GM15510 (cell line): ENCODE results near the gene PRXL2B.

Source experiments
- POLR2A ChIP-seq: IDR thresholded peaks from 3 replicates; pipeline ENCODE4 v1.6.1; 2011; ENCODE audit warnings: borderline replicate concordance; ENCODE audit not compliant: insufficient read length; ENCODE audit errors: extremely low read depth

PRXL2B gene

GRCh38 chr1:2574350-2574749 is 12.2 kb upstream of the PRXL2B start:
- no peak for TF ChIP-seq POLR2A

GRCh38 chr1:2575801-2576663 is 10.5 kb upstream of the PRXL2B start:
- no peak for TF ChIP-seq POLR2A

- TF ChIP-seq POLR2A, result peak; percentile 53
These were observed 9.0 kb upstream of the PRXL2B start for GRCh38 chr1:2577565-2578075.

- TF ChIP-seq POLR2A, result no peak
These were observed 7.8 kb upstream of the PRXL2B start for GRCh38 chr1:2578758-2579118.

- no peak for TF ChIP-seq POLR2A
These were observed 5.9 kb upstream of the PRXL2B start for GRCh38 chr1:2580691-2581090.

GRCh38 chr1:2582391-2582790 is 4.2 kb upstream of the PRXL2B start:
- no peak for TF ChIP-seq POLR2A

GRCh38 chr1:2583331-2583791 is 3.2 kb upstream of the PRXL2B start:
- no peak for TF ChIP-seq POLR2A

GRCh38 chr1:2583871-2584351 is 2.7 kb upstream of the PRXL2B start:
- TF ChIP-seq POLR2A, result no peak

- TF ChIP-seq POLR2A, result no peak
These were observed 1.8 kb upstream of the PRXL2B start for GRCh38 chr1:2584686-2585317.

- peak; percentile 51 for TF ChIP-seq POLR2A
These were observed 1.1 kb upstream of the PRXL2B start for GRCh38 chr1:2585318-2586092.

- TF ChIP-seq POLR2A, result no peak
These were observed 688 bp downstream of the PRXL2B start for GRCh38 chr1:2587071-2587859.

GRCh38 chr1:2587860-2588571 is 1.4 kb downstream of the PRXL2B start:
- no peak for TF ChIP-seq POLR2A

- no peak for TF ChIP-seq POLR2A
These were observed 2.3 kb downstream of the PRXL2B start for GRCh38 chr1:2588661-2589430.
